WI38 (cell line): Measurements from ENCODE around the gene NPVF.

Source experiments
- H3K4me3 ChIP-seq: 2 replicates; pipeline ENCODE4 v1.5.1; 2011; ENCODE audit warnings: low read depth, mild to moderate bottlenecking, control low read depth, low read length
- CTCF ChIP-seq: IDR thresholded peaks from 2 replicates; pipeline ENCODE4 v1.5.1; 2012; ENCODE audit warnings: low read depth, mild to moderate bottlenecking, control low read depth, low read length

Gene NPVF

GRCh38 chr7:25234336-25234735 is 6.0 kb upstream of the NPVF start:
- TF ChIP-seq CTCF = no peak

GRCh38 chr7:25223206-25223605 is 5.1 kb downstream of the NPVF start:
- H3K4me3 ChIP-seq = no peak overlapping the region
- TF ChIP-seq CTCF = no peak

More at GRCh38 chr7:25234336-25234735, 6.0 kb upstream of the NPVF start:
- no peak overlapping the region for H3K4me3 ChIP-seq

DNA sequence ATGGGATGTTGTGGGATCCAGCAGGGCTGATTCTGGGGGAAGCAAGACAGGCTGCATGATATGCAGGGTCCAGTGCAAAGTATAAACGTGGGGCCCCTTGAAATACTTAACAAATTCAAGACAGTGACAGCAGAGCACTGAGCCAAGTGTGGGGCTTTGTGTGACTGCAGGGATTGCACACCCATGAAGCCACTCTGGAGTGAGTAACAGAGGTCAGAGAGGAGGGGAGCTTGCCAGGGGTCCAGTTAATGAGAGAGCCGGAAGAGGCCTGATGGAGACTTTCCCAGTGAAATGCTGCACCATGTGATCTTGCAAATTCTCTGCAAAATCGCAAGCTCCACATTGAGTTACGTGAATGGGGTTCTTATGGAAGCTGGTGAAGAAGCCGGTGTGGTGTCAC is 5.6 kb downstream of the NPVF start:
- TF ChIP-seq CTCF = no peak

GRCh38 chr7:25221009-25221408 is 7.3 kb downstream of the NPVF start:
- no peak for TF ChIP-seq CTCF
- no peak overlapping the region for H3K4me3 ChIP-seq

More for the DNA sequence above, 5.6 kb downstream of the NPVF start:
- no peak overlapping the region for H3K4me3 ChIP-seq

- no peak for TF ChIP-seq CTCF
- no peak overlapping the region for H3K4me3 ChIP-seq
These were observed 10.1 kb downstream of the NPVF start for GRCh38 chr7:25218191-25218590.

DNA sequence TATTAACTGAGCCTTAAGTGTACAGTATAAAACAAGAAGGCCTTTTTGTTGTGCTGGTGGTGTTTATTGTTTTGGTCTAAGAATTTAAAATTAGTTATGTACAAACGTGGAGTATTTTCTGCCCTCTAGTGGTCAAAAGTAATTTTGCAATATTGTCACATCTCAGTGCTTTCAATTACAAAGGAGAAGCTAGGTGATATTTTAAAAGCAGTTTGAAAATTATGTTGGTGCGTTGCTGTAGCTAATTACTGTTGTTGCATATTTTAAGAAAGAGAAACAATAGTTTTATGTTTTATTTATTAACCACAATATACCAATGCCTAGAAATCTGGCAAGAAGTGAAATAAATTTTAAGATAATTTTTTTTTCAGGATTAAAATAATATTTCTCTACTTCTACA is 11.4 kb downstream of the NPVF start:
- peak; percentile 30; the same call in 1 of the 2 replicates for TF ChIP-seq CTCF
- H3K4me3 ChIP-seq = no peak overlapping the region

DNA sequence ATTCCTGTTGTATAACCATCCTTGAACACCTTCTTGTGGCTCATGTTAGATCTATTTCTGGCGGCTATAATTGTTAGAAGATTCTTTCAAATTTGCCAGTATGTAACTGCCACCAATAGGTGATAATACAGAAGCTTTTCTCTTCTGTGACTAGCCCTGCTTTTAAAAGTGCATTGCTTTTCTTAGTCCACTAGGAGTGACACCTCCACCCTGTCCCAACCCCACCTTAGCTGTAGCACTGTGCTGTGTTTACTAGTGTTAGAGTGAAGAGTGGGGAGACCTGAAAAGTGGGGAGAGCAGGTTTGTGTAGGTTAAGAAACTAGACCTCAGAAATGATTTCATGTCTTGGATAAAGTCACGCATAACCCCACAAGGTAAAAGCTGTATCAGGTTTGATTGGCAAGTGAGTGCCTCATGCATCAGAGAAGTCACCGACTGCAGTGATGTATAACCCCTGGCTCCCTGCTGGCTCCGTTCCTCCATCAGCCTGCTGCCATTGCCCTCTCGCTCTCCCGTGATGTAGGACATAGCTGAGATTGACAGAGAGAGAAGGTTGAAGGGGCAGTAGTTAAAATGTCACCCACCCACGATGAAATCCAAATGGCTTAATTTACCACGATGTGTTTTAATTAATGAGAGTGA is 12.5 kb downstream of the NPVF start:
- H3K4me3 ChIP-seq = no peak overlapping the region
- TF ChIP-seq CTCF = 0 out of 2 replicates have a peak, but pooled peaks have one; percentile 2
